CD14-positive monocyte (primary cell): Measurements from ENCODE around the gene IGFBP4. TPM values are rescaled to one million over a fixed set of nuclear protein-coding genes. Genes with fewer than 3 reads are reported as not detected.
"Not testable (repeated sequence)": the region's sequence is repeated elsewhere in the genome, so short reads cannot be mapped to it uniquely, and the experiment has no call there.

Experiments used
- DNase-seq, 3 donors: peaks; one replicate each; pipeline ENCODE4 v3.0.0-alpha.2; 2011 to 2022
- H2AFZ ChIP-seq: 2 replicates; pipeline ENCODE4 v1.6.0; 2012; ENCODE audit warnings: mild to moderate bottlenecking, low read depth, low read length, inconsistent platforms; ENCODE audit not compliant: insufficient read depth, poor library complexity, severe bottlenecking
- H3K27ac ChIP-seq, 2 donors: 1 replicate in 1 of 2; 2 replicates in 1 of 2; pipeline ENCODE4 v1.5.1; 2012 to 2013; ENCODE audit warnings: low read length in 2 of 2, control low read depth in 1 of 2, inconsistent platforms in 1 of 2, low read depth in 1 of 2, mild to moderate bottlenecking in 1 of 2
- H3K27me3 ChIP-seq, 2 donors: one replicate each; pipeline versions ENCODE4 v1.6.0 to v1.6.1; 2011 to 2013; ENCODE audit warnings: low read length in 2 of 2; ENCODE audit not compliant: control insufficient read depth in 2 of 2, insufficient read depth in 2 of 2
- H3K36me3 ChIP-seq, 2 donors: replicated peaks in 1 of 2; 1 replicate in 1 of 2; 2 replicates in 1 of 2; pipeline versions ENCODE4 v1.5.1 to v1.6.1; 2012 to 2013; ENCODE audit warnings: low read length in 2 of 2, control low read depth in 1 of 2, inconsistent platforms in 1 of 2, mild to moderate bottlenecking in 1 of 2; ENCODE audit not compliant: insufficient read depth in 2 of 2, control insufficient read depth in 1 of 2
- H3K4me1 ChIP-seq, 2 donors: 1 replicate in 1 of 2; 2 replicates in 1 of 2; pipeline versions ENCODE4 v1.5.1 to v1.6.1; 2012 to 2013; ENCODE audit warnings: low read length in 2 of 2, control low read depth in 1 of 2, inconsistent platforms in 1 of 2, mild to moderate bottlenecking in 1 of 2, moderate library complexity in 1 of 2; ENCODE audit not compliant: insufficient read depth in 2 of 2, control insufficient read depth in 1 of 2
- H3K4me2 ChIP-seq: replicated peaks from 2 replicates; pipeline ENCODE3; 2012; ENCODE audit warnings: low read length, moderate library complexity, mild to moderate bottlenecking; ENCODE audit not compliant: poor library complexity, severe bottlenecking; ENCODE audit errors: extremely low read depth
- H3K4me3 ChIP-seq, 3 experiments: fragments of 200-600 bp in 1 of 3; sonication (generic) in 1 of 3; replicated peaks in 1 of 3; 1 replicate in 2 of 3; 2 replicates in 1 of 3; pipeline ENCODE4 v1.5.1; 2011 to 2013; ENCODE audit warnings: low read length in 3 of 3, mild to moderate bottlenecking in 3 of 3, control low read depth in 2 of 3, low read depth in 2 of 3, inconsistent platforms in 1 of 3, moderate library complexity in 1 of 3
- H3K79me2 ChIP-seq: 2 replicates; pipeline ENCODE4 v1.6.0; 2012; ENCODE audit warnings: mild to moderate bottlenecking, control low read depth, inconsistent platforms, low read length, moderate library complexity; ENCODE audit not compliant: insufficient read depth
- H3K9ac ChIP-seq: 2 replicates; pipeline ENCODE4 v1.6.0; 2017; ENCODE audit warnings: low read length, mild to moderate bottlenecking; ENCODE audit not compliant: insufficient read depth, poor library complexity, severe bottlenecking
- H3K9me3 ChIP-seq, 2 donors: replicated peaks in 1 of 2; 1 replicate in 1 of 2; 2 replicates in 1 of 2; pipeline versions ENCODE4 v1.5.1 to v1.6.1; 2012 to 2013; ENCODE audit warnings: low read length in 2 of 2, control low read depth in 1 of 2; ENCODE audit not compliant: control insufficient read depth in 1 of 2, insufficient read depth in 1 of 2
- H4K20me1 ChIP-seq: 2 replicates; pipeline ENCODE4 v1.6.0; 2012; ENCODE audit warnings: mild to moderate bottlenecking, low read length, control low read depth, moderate library complexity; ENCODE audit not compliant: insufficient read depth
- H3K27ac Mint-ChIP-seq, 7 donors: one replicate each; pipeline ENCODE4 v1.8.0; 2020; ENCODE audit warnings: mild to moderate bottlenecking in 7 of 7, mixed read lengths in 7 of 7, moderate library complexity in 6 of 7, inconsistent platforms in 2 of 7
- H3K27me3 Mint-ChIP-seq, 3 donors: one replicate each; pipeline ENCODE4 v1.8.0; 2021 to 2022; ENCODE audit warnings: low read depth in 3 of 3, mild to moderate bottlenecking in 3 of 3, mixed read lengths in 3 of 3, moderate library complexity in 3 of 3, inconsistent platforms in 1 of 3
- H3K36me3 Mint-ChIP-seq, 2 donors: one replicate each; pipeline ENCODE4 v1.8.0; 2020; ENCODE audit warnings: mixed read lengths in 2 of 2, inconsistent platforms in 1 of 2, mild to moderate bottlenecking in 1 of 2
- H3K4me1 Mint-ChIP-seq: one replicate; pipeline ENCODE4 v1.8.0; 2020; ENCODE audit warnings: mild to moderate bottlenecking, mixed read lengths
- H3K4me3 Mint-ChIP-seq, 2 donors: one replicate each; pipeline ENCODE4 v1.8.0; 2020; ENCODE audit warnings: mild to moderate bottlenecking in 2 of 2, mixed read lengths in 2 of 2, moderate library complexity in 1 of 2
- H3K9me3 Mint-ChIP-seq, 7 donors: one replicate each; pipeline ENCODE4 v1.8.0; 2020 to 2022; ENCODE audit warnings: mixed read lengths in 7 of 7, mild to moderate bottlenecking in 6 of 7, moderate library complexity in 6 of 7, inconsistent platforms in 2 of 7
- CTCF ChIP-seq: fragments of 200-600 bp; IDR thresholded peaks from one replicate; pipeline ENCODE4 v1.8.0; 2022; ENCODE audit warnings: antibody characterized with exemption, mild to moderate bottlenecking
- WGBS: methylation state at CpG from one replicate; pipeline ENCODE4 v1.1.5; 2013; ENCODE audit warnings: missing lambda C conversion rate; ENCODE audit not compliant: insufficient coverage; 5-methylcytosine and 5-hydroxymethylcytosine counted together
- intact Hi-C, 2 donors: fragments of 100-400 bp; cut with micrococcal nuclease; formaldehyde crosslinking; loops; one replicate each; pipeline versions ENCODE4 v1.15.0 to v1.15.1; 2023
- polyA plus RNA-seq, 3 donors: library from polyadenylated mRNA; depleted of rRNA in 1 of 3; unstranded in 2 of 3; stranded (reverse) in 1 of 3; fragments of 300-500 nt in 2 of 3; fragments of >200 nt in 1 of 3; fragmentation: Illumina TruSeq in 2 of 3; gene quantifications; 1 replicate in 2 of 3; 2 replicates in 1 of 3; pipeline ENCODE4 v1.2.3, GENCODE V29; 2012 to 2021

Gene IGFBP4
- polyA plus RNA-seq, 3 donors, result 0.04 to 0.15 TPM; not detected in 1

DNA sequence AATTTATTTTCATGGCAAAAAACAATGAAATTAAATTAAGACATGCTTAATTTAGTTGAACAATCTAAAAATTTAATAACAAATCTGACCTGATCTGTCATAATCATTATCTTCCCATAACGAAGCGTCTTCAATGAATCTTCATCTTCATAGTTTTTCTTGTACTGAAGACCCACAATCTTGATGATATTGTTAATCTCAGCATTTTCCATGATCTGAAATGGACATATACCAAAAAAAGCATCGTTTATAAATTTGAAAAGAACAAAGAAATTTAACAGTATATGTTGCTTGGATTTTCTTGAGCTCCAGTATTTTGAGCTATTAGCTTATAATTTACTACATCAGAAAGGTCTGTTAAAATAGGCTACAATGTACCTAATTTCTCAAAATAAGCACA is 35.8 kb upstream of the IGFBP4 start:
- Histone ChIP-seq H3K4me2 (no peak overlapping the region), H3K79me2 (peaks cover 37% of the 10 kb centered on the region), H4K20me1 (no peaks in the 10 kb centered on the region), H3K36me3 (peaks cover 38 to 88% of the 10 kb centered on the region in 2 donors), H3K27me3 (no peaks in the 10 kb centered on the region), H3K4me1 (no peaks in the 10 kb centered on the region), H3K9ac (no peak overlapping the region), H3K27ac (no peak overlapping the region), H3K4me3 (no peak overlapping the region), H2AFZ (no peak overlapping the region), H3K9me3 (no peaks in the 10 kb centered on the region)
- WGBS, result 92% methylated on average over 2 of the region's 3 CpGs
- H3K27ac Mint-ChIP-seq, result no peak overlapping the region
- no peak for DNase-seq
- H3K27me3 Mint-ChIP-seq, result no peaks in the 10 kb centered on the region
- intact Hi-C loops, result loop anchor here in 1 of 2 donors (10.0 kb wide), 1 partner anchor 127 kb away; no protein-coding TSS in a partner anchor
- TF ChIP-seq CTCF, result no peak
- peaks cover 28 to 73% of the 10 kb centered on the region in 2 donors for H3K36me3 Mint-ChIP-seq
- H3K4me3 Mint-ChIP-seq, result no peak overlapping the region
- H3K4me1 Mint-ChIP-seq, result no peaks in the 10 kb centered on the region
- H3K9me3 Mint-ChIP-seq, result no peaks in the 10 kb centered on the region

GRCh38 chr17:40409540-40409939 is 33.7 kb upstream of the IGFBP4 start:
- peaks cover 51% of the 10 kb centered on the region for H3K79me2 ChIP-seq
- not testable (repeated sequence) for H2AFZ ChIP-seq, H3K27me3 ChIP-seq, H3K4me2 ChIP-seq, H3K4me1 ChIP-seq, H3K9ac ChIP-seq, H3K4me3 Mint-ChIP-seq, H3K9me3 Mint-ChIP-seq, H3K9me3 ChIP-seq, DNase-seq, H3K4me1 Mint-ChIP-seq, H3K27me3 Mint-ChIP-seq, H3K27ac ChIP-seq, H4K20me1 ChIP-seq, H3K4me3 ChIP-seq
- WGBS, result 100% methylated on average over 1 of the region's 4 CpGs
- H3K36me3 Mint-ChIP-seq, result peaks cover 19 to 59% of the 10 kb centered on the region in 2 donors
- H3K36me3 ChIP-seq, result peaks cover 24 to 76% of the 10 kb centered on the region in 2 donors
- H3K27ac Mint-ChIP-seq, result peak overlapping the region in 2 of 7 donors; percentile 17 to 53
- intact Hi-C loops, result loop anchor here in 1 of 2 donors (10.0 kb wide), 1 partner anchor 125 kb away; no protein-coding TSS in a partner anchor
